PFSK-1 (cell line): ENCODE data around the gene FCRLB.

Experiments
- FOXP2 ChIP-seq: optimal IDR thresholded peaks from 2 replicates; pipeline ENCODE3; 2011; ENCODE audit warnings: borderline replicate concordance, control low read depth, inconsistent platforms; ENCODE audit not compliant: insufficient read depth; ENCODE audit errors: extremely low read length, extremely low read depth
- POLR2AphosphoS5 ChIP-seq: IDR thresholded peaks from 2 replicates; pipeline ENCODE4 v1.6.1; 2012; ENCODE audit warnings: low read depth, mild to moderate bottlenecking, control low read depth, low read length, moderate library complexity
- REST ChIP-seq, 2 experiments: IDR thresholded peaks; 2 replicates each; pipeline versions ENCODE4 v1.6.1 to v1.8.0; 2011 to 2012; ENCODE audit warnings: low read depth in 2 of 2, low read length in 2 of 2, control low read depth in 1 of 2, inconsistent platforms in 1 of 2, mild to moderate bottlenecking in 1 of 2, moderate library complexity in 1 of 2; ENCODE audit not compliant: insufficient read depth in 1 of 2
- SIN3A ChIP-seq: IDR thresholded peaks from 2 replicates; pipeline ENCODE4 v1.6.1; 2012; ENCODE audit warnings: mild to moderate bottlenecking, low read length, moderate library complexity, borderline replicate concordance; ENCODE audit not compliant: insufficient read depth
- TAF1 ChIP-seq: IDR thresholded peaks from 2 replicates; pipeline ENCODE4 v1.6.1; 2012; ENCODE audit warnings: low read length, control low read depth, borderline replicate concordance; ENCODE audit not compliant: insufficient read depth

FCRLB gene

GRCh38 chr1:161749509-161750407, 28.4 kb downstream of the FCRLB start, which contains the start of gene DUSP12:
DUSP12 (plus strand) TSS chr1:161749786; CDS start chr1:161749802, 16 bp downstream.
- peak; percentile 86 for TF ChIP-seq TAF1
- peak; percentile 92 for TF ChIP-seq POLR2AphosphoS5
- peak in 1 of 2 experiments; percentile 69; a peak in 3 of 4 replicates for TF ChIP-seq REST (IDR thresholded peaks at IDR 0.05; ENCODE audit: insufficient read depth in 1 of 2, low read depth in 2 of 2, low read length in 2 of 2)
- peak; percentile 67 for TF ChIP-seq FOXP2
- peak; percentile 94 for TF ChIP-seq SIN3A

GRCh38 chr1:161763522-161764098, 42.3 kb downstream of the FCRLB start:
- TF ChIP-seq TAF1 (no peak), REST (IDR thresholded peaks at IDR 0.05; ENCODE audit: insufficient read depth in 1 of 2, low read depth in 2 of 2, low read length in 2 of 2) (no peak), SIN3A (no peak), FOXP2 (no peak), POLR2AphosphoS5 (no peak)

GRCh38 chr1:161766102-161766981, 45.0 kb downstream of the FCRLB start, which contains the start of gene ATF6:
ATF6 (plus strand) TSS chr1:161766320; CDS start chr1:161766361, 41 bp downstream.
- peak; percentile 90; the same call in 1 of the 2 replicates for TF ChIP-seq SIN3A
- peak; percentile 28 for TF ChIP-seq FOXP2
- peak; percentile 76 for TF ChIP-seq TAF1
- TF ChIP-seq REST (IDR thresholded peaks at IDR 0.05; ENCODE audit: insufficient read depth in 1 of 2, low read depth in 2 of 2, low read length in 2 of 2) = peak in 1 of 2 experiments; percentile 78; a peak in 2 of 4 replicates
- peak; percentile 85 for TF ChIP-seq POLR2AphosphoS5

GRCh38 chr1:161768461-161768860, 47.1 kb downstream of the FCRLB start:
- TF ChIP-seq REST (IDR thresholded peaks at IDR 0.05; ENCODE audit: insufficient read depth in 1 of 2, low read depth in 2 of 2, low read length in 2 of 2) (no peak), FOXP2 (no peak), TAF1 (no peak), POLR2AphosphoS5 (no peak), SIN3A (no peak)
